Ishikawa (cell line): ENCODE measurements around the gene MAMLD1.

ENCODE experiments used
- CEBPB ChIP-seq: IDR thresholded peaks from 2 replicates; pipeline ENCODE4 v1.6.1; 2012
- EP300 ChIP-seq: IDR thresholded peaks from 2 replicates; pipeline ENCODE4 v1.6.1; 2012; ENCODE audit warnings: borderline replicate concordance
- ZBTB7A ChIP-seq: IDR thresholded peaks from 2 replicates; pipeline ENCODE4 v1.6.1; 2012; ENCODE audit warnings: low read depth

- TF ChIP-seq EP300 (no peak), ZBTB7A (no peak), CEBPB (no peak)
Measured at GRCh38 chrX:150365990-150366911, 3.1 kb downstream of the MAMLD1 start.
